Osteoblast (primary cell): ENCODE results near the gene EGLN2. TPM values are rescaled to one million over a fixed set of nuclear protein-coding genes. Genes with fewer than 3 reads are reported as not detected.

Experiments
- DNase-seq: peaks from one replicate; pipeline ENCODE4 v3.0.0; 2011; ENCODE audit warnings: low spot score, mixed read lengths; ENCODE audit not compliant: insufficient read length; ENCODE audit errors: missing footprints
- H2AFZ ChIP-seq: 2 replicates; pipeline ENCODE4 v1.6.0; 2011; ENCODE audit warnings: mild to moderate bottlenecking, low read length
- H3K27ac ChIP-seq: 2 replicates; pipeline ENCODE4 v1.5.1; 2011; ENCODE audit warnings: mild to moderate bottlenecking, low read depth, low read length, moderate library complexity
- H3K27me3 ChIP-seq: 2 replicates; pipeline ENCODE4 v1.6.0; 2012; ENCODE audit warnings: mild to moderate bottlenecking, control low read depth, inconsistent platforms, low read length, moderate library complexity; ENCODE audit not compliant: insufficient read depth
- H3K36me3 ChIP-seq: 2 replicates; pipeline ENCODE4 v1.5.1; 2011; ENCODE audit warnings: mild to moderate bottlenecking, low read length, control low read depth, moderate library complexity; ENCODE audit not compliant: insufficient read depth
- H3K4me1 ChIP-seq: 2 replicates; pipeline ENCODE4 v1.5.1; 2011; ENCODE audit warnings: mild to moderate bottlenecking, low read length, control low read depth, moderate library complexity; ENCODE audit not compliant: insufficient read depth
- H3K4me2 ChIP-seq: 2 replicates; pipeline ENCODE4 v1.6.0; 2011; ENCODE audit warnings: mild to moderate bottlenecking, low read length; ENCODE audit not compliant: insufficient read depth
- H3K4me3 ChIP-seq: fragments of 200-600 bp; sonication (generic); 3 replicates; pipeline ENCODE4 v1.5.1; 2012; ENCODE audit warnings: mild to moderate bottlenecking, low read length, inconsistent platforms; ENCODE audit not compliant: insufficient read depth
- H3K79me2 ChIP-seq: 2 replicates; pipeline ENCODE4 v1.6.0; 2012; ENCODE audit warnings: mild to moderate bottlenecking, low read length, control low read depth, inconsistent platforms; ENCODE audit not compliant: insufficient read depth
- H3K9me3 ChIP-seq: 2 replicates; pipeline ENCODE4 v1.5.1; 2011; ENCODE audit warnings: low read depth, low read length, control low read depth
- H4K20me1 ChIP-seq: 2 replicates; pipeline ENCODE4 v1.6.0; 2012; ENCODE audit warnings: mild to moderate bottlenecking, low read length, control low read depth; ENCODE audit not compliant: insufficient read depth
- total RNA-seq: library from RNA; depleted of rRNA; stranded (reverse); fragments of >200 nt; gene quantifications from 2 replicates; pipeline ENCODE4 v1.2.3, GENCODE V29; 2012
- TF ChIP-seq, protein P1 (sequence below): IDR thresholded peaks from 2 replicates; pipeline ENCODE4 v1.5.1; 2011; ENCODE audit warnings: mild to moderate bottlenecking, low read depth, low read length, moderate library complexity; ENCODE audit errors: extremely low read depth

Gene EGLN2
- total RNA-seq, 1 donor = 69.8 TPM

DNA sequence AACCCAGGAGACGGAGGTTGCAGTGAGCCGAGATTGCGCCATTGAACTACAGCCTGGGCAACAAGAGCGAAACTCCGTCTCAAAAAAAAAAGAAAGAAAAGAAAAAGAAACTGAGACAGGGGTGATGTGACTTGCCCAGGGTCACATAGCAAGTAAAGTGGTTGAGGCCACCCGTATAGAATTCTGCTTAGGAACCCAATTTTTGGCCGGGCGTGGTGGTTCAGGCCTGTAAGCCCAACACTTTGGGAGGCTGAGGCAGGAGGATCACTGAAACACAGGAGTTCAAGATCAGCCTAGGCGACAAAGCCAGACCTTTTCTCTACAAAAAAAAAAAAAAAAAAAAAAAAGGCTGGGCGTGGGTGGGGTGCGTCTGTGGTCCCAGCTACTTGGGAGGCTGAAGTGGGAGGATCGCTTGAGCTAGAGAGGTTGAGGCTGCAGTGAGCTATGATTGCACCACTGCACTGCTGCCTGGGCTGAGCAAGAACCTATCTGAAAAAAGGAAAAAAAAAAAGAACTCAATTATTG, 46.7 kb upstream of the EGLN2 start:
- Histone ChIP-seq H3K36me3 (peaks cover 18% of the 10 kb centered on the region), H3K4me3 (peak overlapping the region; percentile 76), H3K9me3 (no peaks in the 10 kb centered on the region), H3K27ac (peak overlapping the region; percentile 99), H3K4me1 (peaks cover 21% of the 10 kb centered on the region), H3K79me2 (peaks cover 59% of the 10 kb centered on the region), H4K20me1 (peaks cover 27% of the 10 kb centered on the region), H3K27me3 (no peaks in the 10 kb centered on the region), H3K4me2 (peak overlapping the region; percentile 89), H2AFZ (no peak overlapping the region)
- TF ChIP-seq, protein P1, sequence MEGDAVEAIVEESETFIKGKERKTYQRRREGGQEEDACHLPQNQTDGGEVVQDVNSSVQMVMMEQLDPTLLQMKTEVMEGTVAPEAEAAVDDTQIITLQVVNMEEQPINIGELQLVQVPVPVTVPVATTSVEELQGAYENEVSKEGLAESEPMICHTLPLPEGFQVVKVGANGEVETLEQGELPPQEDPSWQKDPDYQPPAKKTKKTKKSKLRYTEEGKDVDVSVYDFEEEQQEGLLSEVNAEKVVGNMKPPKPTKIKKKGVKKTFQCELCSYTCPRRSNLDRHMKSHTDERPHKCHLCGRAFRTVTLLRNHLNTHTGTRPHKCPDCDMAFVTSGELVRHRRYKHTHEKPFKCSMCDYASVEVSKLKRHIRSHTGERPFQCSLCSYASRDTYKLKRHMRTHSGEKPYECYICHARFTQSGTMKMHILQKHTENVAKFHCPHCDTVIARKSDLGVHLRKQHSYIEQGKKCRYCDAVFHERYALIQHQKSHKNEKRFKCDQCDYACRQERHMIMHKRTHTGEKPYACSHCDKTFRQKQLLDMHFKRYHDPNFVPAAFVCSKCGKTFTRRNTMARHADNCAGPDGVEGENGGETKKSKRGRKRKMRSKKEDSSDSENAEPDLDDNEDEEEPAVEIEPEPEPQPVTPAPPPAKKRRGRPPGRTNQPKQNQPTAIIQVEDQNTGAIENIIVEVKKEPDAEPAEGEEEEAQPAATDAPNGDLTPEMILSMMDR = no peak
- no peak for DNase-seq

GRCh38 chr19:40754611-40755247, 44.3 kb upstream of the EGLN2 start:
- Histone ChIP-seq H3K27me3 (no peaks in the 10 kb centered on the region), H3K4me2 (peak overlapping the region; percentile 58), H4K20me1 (peaks cover 27% of the 10 kb centered on the region), H3K36me3 (peaks cover 34% of the 10 kb centered on the region), H2AFZ (no peak overlapping the region), H3K4me3 (peak overlapping the region; percentile 23), H3K79me2 (peaks cover 71% of the 10 kb centered on the region), H3K27ac (peak overlapping the region; percentile 46), H3K9me3 (no peaks in the 10 kb centered on the region), H3K4me1 (peaks cover 18% of the 10 kb centered on the region)
- TF ChIP-seq, protein P1 = no peak
- no peak for DNase-seq

DNA sequence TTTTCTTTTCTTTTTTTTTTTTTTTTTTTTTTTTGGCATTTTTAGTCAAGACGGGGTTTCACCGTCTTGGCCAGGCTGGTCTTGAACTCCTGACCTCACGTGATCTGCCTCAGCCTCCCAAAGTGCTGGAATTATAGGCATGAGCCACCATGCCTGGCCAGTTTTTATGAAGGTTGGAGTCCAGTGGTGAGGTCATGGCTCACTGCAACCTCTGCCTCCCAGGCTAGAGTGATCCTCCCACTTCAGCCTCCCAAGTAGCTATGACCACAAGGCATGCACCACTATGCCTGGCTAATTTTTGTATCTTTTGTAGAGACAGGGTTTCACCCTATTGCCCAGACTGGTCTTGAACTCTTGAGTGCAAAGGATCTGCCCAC, 43.8 kb upstream of the EGLN2 start:
- H3K27me3 ChIP-seq = no peaks in the 10 kb centered on the region
- DNase-seq = no peak
- peaks cover 13% of the 10 kb centered on the region for H3K4me1 ChIP-seq
- TF ChIP-seq, protein P1 = no peak
- no peak overlapping the region for H3K27ac ChIP-seq
- H3K79me2 ChIP-seq = peaks cover 71% of the 10 kb centered on the region
- no peaks in the 10 kb centered on the region for H3K9me3 ChIP-seq
- H3K4me3 ChIP-seq = no peak overlapping the region
- no peak overlapping the region for H2AFZ ChIP-seq
- H4K20me1 ChIP-seq = peaks cover 27% of the 10 kb centered on the region
- H3K4me2 ChIP-seq = no peak overlapping the region
- peaks cover 40% of the 10 kb centered on the region for H3K36me3 ChIP-seq

GRCh38 chr19:40755791-40756190, 43.2 kb upstream of the EGLN2 start:
- DNase-seq = peak; percentile 23
- no peaks in the 10 kb centered on the region for H3K27me3 ChIP-seq
- H2AFZ ChIP-seq = no peak overlapping the region
- no peak overlapping the region for H3K27ac ChIP-seq
- peaks cover 27% of the 10 kb centered on the region for H4K20me1 ChIP-seq
- no peaks in the 10 kb centered on the region for H3K9me3 ChIP-seq
- peaks cover 71% of the 10 kb centered on the region for H3K79me2 ChIP-seq
- TF ChIP-seq, protein P1 = no peak
- no peak overlapping the region for H3K4me2 ChIP-seq
- no peak overlapping the region for H3K4me3 ChIP-seq
- peaks cover 13% of the 10 kb centered on the region for H3K4me1 ChIP-seq
- H3K36me3 ChIP-seq = peaks cover 44% of the 10 kb centered on the region
